A549 (cell line): ENCODE results near the gene SLC26A9. TPM values are rescaled to one million over a fixed set of nuclear protein-coding genes. Genes with fewer than 3 reads are reported as not detected.

ENCODE experiments used
- ATAC-seq, 2 experiments: fragments of 200-7000 bp in 1 of 2; fragments of >200 bp in 1 of 2; cut with Nextera tagmentation in 1 of 2; cut with Tn5 transposase in 1 of 2; 3 replicates each; pipeline versions ENCODE4 v1.8.0 to v1.9.1; 2018 to 2020; ENCODE audit warnings: mild to moderate bottlenecking in 1 of 2, moderate library complexity in 1 of 2
- CTCF ChIA-PET: fragments of 300-600 bp; sonication (Branson Sonifier 250); formaldehyde crosslinking; extraction: SDS; loops from one replicate; lab custom pipeline; 2021; ENCODE audit warnings: antibody characterized with exemption, inconsistent platforms; lab: Yijun Ruan, JAX
- POLR2A ChIA-PET: fragments of 350-600 bp; formaldehyde crosslinking; extraction: SDS; loops from one replicate; lab custom pipeline; 2021; ENCODE audit warnings: antibody characterized with exemption, inconsistent platforms; lab: Yijun Ruan, JAX
- DNase-seq, 2 experiments: peaks; one replicate each; pipeline versions ENCODE4 v3.0.0 to v3.0.0-alpha.2; 2011 to 2016; ENCODE audit warnings: low read depth in 1 of 2, low spot score in 1 of 2
- FAIRE-seq: peaks from 2 replicates; lab custom pipeline; 2011; peaks lifted over from hg19 to GRCh38; lab: Jason Lieb, UNC
- H3K27ac ChIP-seq, 2 experiments: fragments of >200 bp; sonication (Bioruptor Twin); formaldehyde crosslinking; 3 replicates each; pipeline ENCODE4 v1.5.1; 2016 to 2017
- H3K4me1 ChIP-seq: fragments of >200 bp; sonication (Bioruptor Twin); formaldehyde crosslinking; 3 replicates; pipeline ENCODE4 v1.6.1; 2016
- H3K4me2 ChIP-seq: fragments of >200 bp; sonication (Bioruptor Twin); formaldehyde crosslinking; 3 replicates; pipeline ENCODE4 v1.6.1; 2016
- H3K4me3 ChIP-seq: fragments of >200 bp; sonication (Bioruptor Twin); formaldehyde crosslinking; 3 replicates; pipeline ENCODE4 v1.5.1; 2016
- H3K9me3 ChIP-seq: fragments of >200 bp; sonication (Bioruptor Twin); formaldehyde crosslinking; 3 replicates; pipeline ENCODE4 v1.6.1; 2016
- BHLHE40 ChIP-seq: IDR thresholded peaks from 2 replicates; pipeline ENCODE4 v1.6.1; 2012; ENCODE audit warnings: low read depth, low read length, inconsistent platforms
- CBX2 ChIP-seq: fragments of 200-600 bp; sonication (generic); IDR thresholded peaks from 2 replicates; pipeline ENCODE4 v1.6.1; 2016; ENCODE audit warnings: low read depth, mild to moderate bottlenecking, borderline replicate concordance
- CHD4 ChIP-seq: fragments of 200-600 bp; sonication (generic); IDR thresholded peaks from 2 replicates; pipeline ENCODE4 v1.6.1; 2016; ENCODE audit warnings: antibody characterized with exemption, mild to moderate bottlenecking, borderline replicate concordance
- CTCF ChIP-seq: fragments of >200 bp; sonication (Bioruptor Twin); formaldehyde crosslinking; IDR thresholded peaks from 3 replicates; pipeline ENCODE4 v1.5.1; 2016
- E2F6 ChIP-seq: IDR thresholded peaks from 2 replicates; pipeline ENCODE4 v1.6.1; 2012; ENCODE audit warnings: low read depth, borderline replicate concordance
- EHF ChIP-seq: fragments of 250-450 bp; sonication (Bioruptor Pico); IDR thresholded peaks from 2 replicates; pipeline ENCODE4 v1.5.0; 2020; ENCODE audit warnings: mild to moderate bottlenecking
- ELK1 ChIP-seq: fragments of 150-350 bp; IDR thresholded peaks from 2 replicates; pipeline ENCODE4 v1.6.1; 2014; ENCODE audit warnings: low read depth, mild to moderate bottlenecking, low read length
- FOXS1 ChIP-seq: fragments of 250-450 bp; sonication (Bioruptor Pico); IDR thresholded peaks from 2 replicates; pipeline ENCODE4 v1.5.0; 2020; ENCODE audit warnings: mild to moderate bottlenecking, moderate library complexity
- HDAC2 ChIP-seq: fragments of 200-600 bp; sonication (generic); IDR thresholded peaks from 2 replicates; pipeline ENCODE4 v1.6.1; 2016
- HOXA7 ChIP-seq: fragments of 250-450 bp; sonication (Bioruptor Pico); IDR thresholded peaks from 2 replicates; pipeline ENCODE4 v1.5.0; 2020; ENCODE audit warnings: mild to moderate bottlenecking, moderate library complexity
- HOXB13 ChIP-seq: fragments of 250-450 bp; sonication (Bioruptor Pico); IDR thresholded peaks from 2 replicates; pipeline ENCODE4 v1.5.0; 2020; ENCODE audit warnings: low read depth, mild to moderate bottlenecking, moderate library complexity
- HOXB5 ChIP-seq: fragments of 250-450 bp; sonication (Bioruptor Pico); IDR thresholded peaks from 2 replicates; pipeline ENCODE4 v1.5.0; 2020; ENCODE audit warnings: mild to moderate bottlenecking, moderate library complexity
- MAFK ChIP-seq: fragments of 450-650 bp; IDR thresholded peaks from 2 replicates; pipeline ENCODE4 v1.6.1; 2014; ENCODE audit not compliant: partially characterized antibody
- MAZ ChIP-seq: fragments of 150-350 bp; IDR thresholded peaks from 2 replicates; pipeline ENCODE4 v1.6.1; 2014; ENCODE audit warnings: antibody characterized with exemption, low read depth, low read length, borderline replicate concordance
- NPAS2 ChIP-seq: fragments of 250-450 bp; sonication (Bioruptor Pico); IDR thresholded peaks from 2 replicates; pipeline ENCODE4 v1.8.0; 2022; ENCODE audit warnings: mild to moderate bottlenecking, moderate library complexity, borderline replicate concordance
- PHF8 ChIP-seq: fragments of 200-600 bp; sonication (generic); IDR thresholded peaks from 2 replicates; pipeline ENCODE4 v1.6.1; 2016; ENCODE audit warnings: low read depth, mild to moderate bottlenecking, antibody characterized with exemption, moderate library complexity, borderline replicate concordance
- POLR2AphosphoS2 ChIP-seq: conservative IDR thresholded peaks from 2 replicates; pipeline ENCODE4 v1.6.1; 2012; ENCODE audit warnings: low read length, improper control_type of control experiment, inconsistent platforms
- RAD21 ChIP-seq, 2 experiments: fragments of >200 bp in 1 of 2; sonication (Bioruptor Twin) in 1 of 2; formaldehyde crosslinking in 1 of 2; IDR thresholded peaks in 1 of 2; conservative IDR thresholded peaks in 1 of 2; 2 replicates in 1 of 2; 3 replicates in 1 of 2; pipeline ENCODE4 v1.6.1; 2012 to 2018; ENCODE audit warnings: inconsistent platforms in 1 of 2
- SMC3 ChIP-seq: fragments of >200 bp; sonication (Bioruptor Twin); formaldehyde crosslinking; IDR thresholded peaks from 3 replicates; pipeline ENCODE4 v1.6.1; 2018; ENCODE audit warnings: inconsistent platforms
- USF2 ChIP-seq: fragments of 450-650 bp; IDR thresholded peaks from 2 replicates; pipeline ENCODE4 v1.6.1; 2014; ENCODE audit warnings: antibody characterized with exemption
- ZC3H11A ChIP-seq: fragments of 450-650 bp; IDR thresholded peaks from 2 replicates; pipeline ENCODE4 v1.6.1; 2014; ENCODE audit warnings: antibody characterized with exemption, mild to moderate bottlenecking
- ZFP36 ChIP-seq: fragments of 450-650 bp; IDR thresholded peaks from 2 replicates; pipeline ENCODE4 v1.6.1; 2014; ENCODE audit warnings: borderline replicate concordance; ENCODE audit not compliant: partially characterized antibody
- WGBS: methylation state at CpG from one replicate; pipeline ENCODE4 v1.1.6; 2017; ENCODE audit errors: missing lambda C conversion rate; 5-methylcytosine and 5-hydroxymethylcytosine counted together
- polyA plus RNA-seq, 4 experiments: library from polyadenylated mRNA; depleted of rRNA in 3 of 4; stranded (reverse); fragments of >200 nt; fragmentation: RNase III in 1 of 4; extraction: RNeasy Plus Mini Kit Qiagen cat#74134 plus additional on column Dnase treatment in 1 of 4; gene quantifications; 2 replicates in 3 of 4; 3 replicates in 1 of 4; pipeline ENCODE4 v1.2.3, GENCODE V29; 2011 to 2017

SLC26A9 gene
- polyA plus RNA-seq, 2 of the 4 experiments (the other 2 are of a cell fraction): 0.18 to 0.98 TPM

- H3K4me2 ChIP-seq: no peak overlapping the region
- peaks cover 4% of the 10 kb centered on the region; the same call in 1 of the 3 replicates for H3K4me1 ChIP-seq
- ChIA-PET POLR2A (no interaction called here), CTCF (interaction anchor here (0.6 to 13.5 kb wide), 29 partner anchors 9 to 229 kb away, joined by 3 to 822 read pairs (median 4); partner anchors contain the start of gene RAB7B)
- H3K4me3 ChIP-seq: no peak overlapping the region
- WGBS: 30% methylated on average over 14 of the region's 14 CpGs
- H3K9me3 ChIP-seq: no peaks in the 10 kb centered on the region
- ATAC-seq (peak; percentile 89 to 97), DNase-seq (peak; percentile 57 to 62), FAIRE-seq (no peak)
- TF ChIP-seq SMC3: peak; percentile 62
- no peak for TF ChIP-seq ELK1
- peak; percentile 81 to 88 for TF ChIP-seq RAD21 (conservative IDR thresholded peaks at IDR 0.05 in 1 of 2, IDR thresholded peaks at IDR 0.05 in 1 of 2)
- no peak for TF ChIP-seq BHLHE40
- peak; percentile 76 for TF ChIP-seq CTCF
- H3K27ac ChIP-seq: no peak overlapping the region
Observed at GRCh38 chr1:205983925-205984725, 40.9 kb upstream of the SLC26A9 start.

GRCh38 chr1:205981257-205981656 is 38.0 kb upstream of the SLC26A9 start:
- ChIA-PET CTCF (interaction anchor here (1.6 to 13.5 kb wide), 6 partner anchors 11 to 189 kb away, joined by 5 to 822 read pairs (median 204); no protein-coding TSS in a partner anchor), POLR2A (no interaction called here)
- Histone ChIP-seq H3K4me2 (no peak overlapping the region), H3K27ac (no peak overlapping the region), H3K4me1 (peaks cover 15% of the 10 kb centered on the region), H3K9me3 (no peaks in the 10 kb centered on the region), H3K4me3 (no peak overlapping the region)
- DNase-seq: no peak
- FAIRE-seq: no peak
- no peak for TF ChIP-seq NPAS2 (CRISPR knock-in tag)
- TF ChIP-seq BHLHE40: no peak
- no peak for TF ChIP-seq ZC3H11A
- TF ChIP-seq MAZ: no peak
- TF ChIP-seq POLR2AphosphoS2: no peak
- TF ChIP-seq CTCF: no peak
- TF ChIP-seq ZFP36: no peak
- no peak for TF ChIP-seq HOXB5 (CRISPR knock-in tag)
- no peak for TF ChIP-seq USF2
- TF ChIP-seq CHD4: no peak
- TF ChIP-seq EHF (CRISPR knock-in tag): no peak
- TF ChIP-seq PHF8: no peak
- TF ChIP-seq FOXS1: no peak
- TF ChIP-seq E2F6: no peak
- no peak for TF ChIP-seq HOXA7
- TF ChIP-seq RAD21 (conservative IDR thresholded peaks at IDR 0.05 in 1 of 2, IDR thresholded peaks at IDR 0.05 in 1 of 2): no peak
- no peak for TF ChIP-seq CBX2
- TF ChIP-seq HDAC2: no peak
- no peak for TF ChIP-seq HOXB13 (CRISPR knock-in tag)
- no peak for TF ChIP-seq MAFK
- ATAC-seq: no peak
- 90% methylated on average over 1 of the region's 1 CpG for WGBS
